ENCODE measurements around the gene SLC9A3.

Gene SLC9A3

GRCh38 chr5:453725-454481, 70.3 kb downstream of the SLC9A3 start:
- Histone ChIP-seq H3K79me2 (ENCODE audit: insufficient read depth, low read length) (peaks cover 56% of the 10 kb centered on the region), H3K27me3 (ENCODE audit: insufficient read depth, low read length, poor library complexity) (no peaks in the 10 kb centered on the region), H3K4me1 (ENCODE audit: insufficient read depth, low read length) (no peaks in the 10 kb centered on the region), H2AFZ (ENCODE audit: low read depth, low read length) (no peak overlapping the region), H4K20me1 (ENCODE audit: insufficient read depth, low read length) (peaks cover 18% of the 10 kb centered on the region), H3K9ac (ENCODE audit: low read depth, low read length) (no peak overlapping the region), H3K9me3 (ENCODE audit: insufficient read depth, low read length, severe bottlenecking) (peaks cover 11% of the 10 kb centered on the region), H3K4me3 (ENCODE audit: low read depth in 1 of 2, low read length in 2 of 2) (no peak overlapping the region), H3K4me2 (ENCODE audit: insufficient read depth, low read length) (no peak overlapping the region), H3K27ac (ENCODE audit: low read length) (no peak overlapping the region), H3K36me3 (ENCODE audit: insufficient read depth, low read length) (peaks cover 95% of the 10 kb centered on the region)
- no peak for TF ChIP-seq EZH2 (IDR thresholded peaks at IDR 0.05; ENCODE audit: borderline replicate concordance, low read depth, low read length, severe bottlenecking)
- no peak for TF ChIP-seq CTCF (IDR thresholded peaks at IDR 0.05; ENCODE audit: borderline replicate concordance, extremely low read depth, low read length, poor library complexity, severe bottlenecking)
- no peak for DNase-seq
- ATAC-seq (ENCODE audit: insufficient read depth, low read depth) = no peak

- Histone ChIP-seq H3K4me1 (ENCODE audit: insufficient read depth, low read length) (no peaks in the 10 kb centered on the region), H3K9me3 (ENCODE audit: insufficient read depth, low read length, severe bottlenecking) (peaks cover 11% of the 10 kb centered on the region), H3K79me2 (ENCODE audit: insufficient read depth, low read length) (peaks cover 52% of the 10 kb centered on the region), H3K27me3 (ENCODE audit: insufficient read depth, low read length, poor library complexity) (no peaks in the 10 kb centered on the region), H2AFZ (ENCODE audit: low read depth, low read length) (no peak overlapping the region), H3K4me2 (ENCODE audit: insufficient read depth, low read length) (no peak overlapping the region), H4K20me1 (ENCODE audit: insufficient read depth, low read length) (peaks cover 18% of the 10 kb centered on the region), H3K36me3 (ENCODE audit: insufficient read depth, low read length) (peaks cover 95% of the 10 kb centered on the region), H3K9ac (ENCODE audit: low read depth, low read length) (no peak overlapping the region), H3K4me3 (ENCODE audit: low read depth in 1 of 2, low read length in 2 of 2) (no peak overlapping the region), H3K27ac (ENCODE audit: low read length) (no peak overlapping the region; the same call in 1 of the 2 replicates)
- TF ChIP-seq CTCF (IDR thresholded peaks at IDR 0.05; ENCODE audit: borderline replicate concordance, extremely low read depth, low read length, poor library complexity, severe bottlenecking) (no peak), EZH2 (IDR thresholded peaks at IDR 0.05; ENCODE audit: borderline replicate concordance, low read depth, low read length, severe bottlenecking) (no peak)
- ATAC-seq (ENCODE audit: insufficient read depth, low read depth) (peak; percentile 24; the same call in 2 of the 3 replicates), DNase-seq (no peak)
Measured at GRCh38 chr5:452978-453710, 71.1 kb downstream of the SLC9A3 start.

- Histone ChIP-seq H3K9ac (ENCODE audit: low read depth, low read length) (no peak overlapping the region), H3K4me2 (ENCODE audit: insufficient read depth, low read length) (no peak overlapping the region), H3K79me2 (ENCODE audit: insufficient read depth, low read length) (peaks cover 46% of the 10 kb centered on the region), H3K4me1 (ENCODE audit: insufficient read depth, low read length) (no peaks in the 10 kb centered on the region), H3K9me3 (ENCODE audit: insufficient read depth, low read length, severe bottlenecking) (peaks cover 11% of the 10 kb centered on the region), H4K20me1 (ENCODE audit: insufficient read depth, low read length) (peaks cover 19% of the 10 kb centered on the region), H3K27me3 (ENCODE audit: insufficient read depth, low read length, poor library complexity) (no peaks in the 10 kb centered on the region), H3K27ac (ENCODE audit: low read length) (no peak overlapping the region), H2AFZ (ENCODE audit: low read depth, low read length) (no peak overlapping the region), H3K4me3 (ENCODE audit: low read depth in 1 of 2, low read length in 2 of 2) (no peak overlapping the region), H3K36me3 (ENCODE audit: insufficient read depth, low read length) (peaks cover 95% of the 10 kb centered on the region)
- TF ChIP-seq CTCF (IDR thresholded peaks at IDR 0.05; ENCODE audit: borderline replicate concordance, extremely low read depth, low read length, poor library complexity, severe bottlenecking) (no peak), EZH2 (IDR thresholded peaks at IDR 0.05; ENCODE audit: borderline replicate concordance, low read depth, low read length, severe bottlenecking) (no peak)
- DNase-seq = no peak
- no peak for ATAC-seq (ENCODE audit: insufficient read depth, low read depth)
Measured at GRCh38 chr5:451587-452458, 72.4 kb downstream of the SLC9A3 start.

Data from DND-41 (cell line).